Stimulated activated CD4-positive, alpha-beta T cell treated with anti-CD3 and anti-CD28 coated beads, Interleukin-4, amount 100 ng/mL, for 1 hour (primary cell): ENCODE results near the gene MT1X.
"Not testable (repeated sequence)": the region's sequence is repeated elsewhere in the genome, so short reads cannot be mapped to it uniquely, and the experiment has no call there.

Experiments used
- DNase-seq: peaks from one replicate; pipeline ENCODE4 v3.0.0-alpha.2; 2020

The MT1X gene

DNA sequence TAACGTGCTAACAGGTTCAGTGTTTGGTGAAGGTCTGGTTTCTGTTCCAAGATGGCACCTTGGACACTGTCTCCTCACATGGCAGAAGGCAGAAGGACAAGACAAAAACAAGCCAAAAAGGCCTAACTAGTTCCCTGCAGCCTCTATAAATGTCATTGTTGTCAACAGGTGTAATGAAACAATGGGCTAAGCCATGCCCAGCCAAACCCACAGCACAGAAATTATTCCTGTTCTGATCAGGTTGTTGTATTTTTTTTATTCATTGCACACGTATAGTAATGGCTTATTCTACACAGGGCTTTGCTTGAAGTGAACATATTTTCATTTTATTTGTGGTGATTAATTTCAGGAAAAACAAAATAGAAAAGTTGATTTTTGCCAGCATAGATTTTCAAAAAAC is 31.5 kb downstream of the MT1X start:
- no peak for DNase-seq

DNA sequence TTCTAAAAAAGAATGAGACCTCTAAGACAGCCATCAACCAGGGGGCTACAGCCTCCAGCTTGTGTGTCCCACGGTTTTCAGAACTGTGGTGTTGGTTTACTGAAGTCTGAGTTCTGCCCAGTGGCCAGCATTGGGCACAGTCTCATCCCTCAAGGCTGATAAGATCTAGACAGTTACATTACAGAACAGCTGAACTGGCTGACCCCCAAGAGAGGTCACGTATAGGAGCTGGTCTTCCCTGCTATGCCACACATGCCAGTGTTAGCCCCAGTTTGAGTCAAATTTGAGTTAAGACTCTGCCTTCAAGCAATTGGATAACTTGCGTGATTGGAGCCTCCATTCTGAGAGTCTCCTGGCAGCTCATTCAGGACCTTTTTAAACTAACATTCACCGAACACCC is 32.9 kb downstream of the MT1X start:
- DNase-seq: no peak

DNA sequence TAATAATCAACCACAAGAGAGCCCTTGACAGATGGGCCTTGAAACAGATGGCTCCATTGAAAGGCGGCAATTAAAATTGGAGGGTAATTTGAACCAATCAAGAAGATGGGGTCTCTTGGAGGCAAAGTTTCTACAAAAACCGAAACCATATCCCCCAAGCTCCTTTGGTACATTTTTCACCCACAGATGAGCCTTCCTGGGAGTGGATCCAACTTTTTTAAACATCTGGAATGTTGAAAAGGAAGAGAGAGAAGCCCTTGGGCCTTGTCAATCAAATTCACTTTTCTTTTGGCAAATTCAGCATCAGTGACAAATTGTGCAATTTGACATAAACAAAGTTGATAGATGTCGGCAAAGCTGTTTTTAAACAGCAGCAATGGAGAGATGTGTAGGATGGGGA is 34.5 kb downstream of the MT1X start:
- DNase-seq: no peak

DNA sequence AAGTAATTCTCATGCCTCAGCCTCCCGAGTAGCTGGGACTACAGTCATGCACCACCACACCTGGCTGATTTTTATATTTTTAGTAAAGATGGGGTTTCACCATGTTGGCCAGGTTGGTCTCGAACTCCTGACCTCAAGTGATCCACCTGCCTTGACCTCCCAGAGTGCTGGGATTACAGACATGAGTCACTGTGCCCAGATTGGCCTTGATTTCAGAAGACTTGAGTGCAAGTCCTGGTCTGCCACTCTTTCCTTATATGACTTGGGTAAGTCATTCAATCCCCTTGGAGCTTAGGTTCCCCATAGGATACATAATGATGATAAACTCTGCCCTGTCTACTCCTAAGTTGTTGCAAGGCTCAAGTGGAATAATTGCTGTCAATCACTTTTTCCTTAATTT is 35.3 kb downstream of the MT1X start:
- DNase-seq: not testable (repeated sequence)

DNA sequence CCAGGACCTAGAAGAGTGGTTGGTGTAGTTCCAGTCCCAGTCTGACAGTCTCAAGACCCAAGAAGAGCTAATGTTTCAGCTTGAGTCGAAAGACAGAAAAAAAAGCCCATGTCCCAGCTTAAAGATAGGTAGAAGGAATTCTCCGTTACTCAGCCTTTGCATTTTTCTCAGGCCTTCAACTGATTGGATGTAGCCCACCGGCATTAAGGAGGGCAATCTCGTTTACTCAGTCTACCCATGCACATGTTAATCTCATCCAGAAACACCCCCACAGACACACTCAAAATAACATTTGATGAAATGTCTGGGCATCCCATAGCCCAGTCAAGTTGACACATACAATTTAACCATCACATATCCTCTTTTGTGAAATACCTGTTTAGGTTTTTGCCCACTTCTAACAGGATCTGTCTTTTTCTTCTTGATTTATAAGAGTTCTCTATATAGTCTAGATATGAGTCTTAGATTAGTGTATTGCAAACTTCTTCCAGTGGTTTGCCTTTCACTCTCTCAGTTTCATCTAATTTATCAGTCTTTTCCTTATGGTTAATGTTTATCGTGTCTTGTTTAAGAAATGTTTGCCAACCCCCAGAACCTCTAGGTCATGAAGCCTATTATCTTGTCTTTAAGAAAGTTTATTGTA is 40.1 kb downstream of the MT1X start:
- DNase-seq: no peak

DNA sequence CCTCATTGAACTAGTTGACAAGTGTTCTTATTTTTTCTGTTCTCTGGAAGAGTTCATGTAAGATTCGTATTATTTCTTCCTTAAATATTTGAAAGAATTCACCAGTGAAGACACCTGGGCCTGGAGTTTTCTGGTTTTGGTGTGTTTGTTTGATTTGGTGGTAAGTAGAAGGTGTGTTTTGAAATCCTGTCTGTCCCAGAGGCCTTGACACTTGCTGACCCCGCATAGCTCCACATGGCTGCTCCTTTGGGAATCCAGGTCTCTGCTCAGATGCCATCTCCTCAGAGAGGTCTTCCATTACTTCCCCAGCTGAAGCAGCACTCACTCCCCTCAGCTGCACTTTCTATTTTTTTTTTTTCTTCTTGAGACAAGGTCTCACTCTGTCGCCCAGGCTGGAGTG is 41.9 kb downstream of the MT1X start:
- no peak for DNase-seq

DNA sequence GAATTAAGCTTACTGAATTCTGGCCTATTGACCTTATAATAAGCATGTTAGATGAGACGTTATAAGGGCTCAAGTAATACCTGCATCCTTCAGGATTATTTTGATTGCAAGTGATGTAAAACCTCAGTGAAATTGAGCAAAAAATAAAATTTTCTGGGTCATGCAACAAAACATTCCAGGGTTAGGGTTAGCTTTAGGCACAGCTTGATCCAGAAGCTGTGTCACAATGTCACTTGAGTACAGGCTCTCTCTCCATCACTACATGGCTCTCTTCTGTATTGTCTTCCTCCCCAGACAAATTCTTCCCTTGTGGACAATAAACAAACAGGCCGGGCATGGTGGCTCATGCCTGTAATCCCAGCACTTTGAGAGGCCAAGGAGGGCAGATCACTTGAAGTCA is 44.0 kb downstream of the MT1X start:
- no peak for DNase-seq

DNA sequence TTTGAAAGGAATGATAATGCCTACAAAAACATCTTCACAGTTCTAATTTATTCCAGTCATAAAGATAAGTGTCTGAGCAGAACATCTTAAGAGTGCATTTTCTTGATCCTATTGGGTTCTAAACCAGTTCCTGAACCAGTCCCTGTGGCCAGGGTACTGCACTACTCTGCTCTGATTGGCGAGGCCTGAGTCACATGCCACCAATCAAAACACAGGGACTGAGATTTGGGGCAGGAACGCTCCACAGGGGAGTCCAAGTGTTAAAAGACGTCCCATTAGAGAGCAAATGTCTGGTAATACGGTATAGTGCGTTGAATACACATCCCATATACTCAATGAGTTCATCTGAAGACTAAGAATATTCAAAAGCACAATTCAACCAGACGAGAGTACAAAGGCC is 44.7 kb downstream of the MT1X start:
- no peak for DNase-seq

DNA sequence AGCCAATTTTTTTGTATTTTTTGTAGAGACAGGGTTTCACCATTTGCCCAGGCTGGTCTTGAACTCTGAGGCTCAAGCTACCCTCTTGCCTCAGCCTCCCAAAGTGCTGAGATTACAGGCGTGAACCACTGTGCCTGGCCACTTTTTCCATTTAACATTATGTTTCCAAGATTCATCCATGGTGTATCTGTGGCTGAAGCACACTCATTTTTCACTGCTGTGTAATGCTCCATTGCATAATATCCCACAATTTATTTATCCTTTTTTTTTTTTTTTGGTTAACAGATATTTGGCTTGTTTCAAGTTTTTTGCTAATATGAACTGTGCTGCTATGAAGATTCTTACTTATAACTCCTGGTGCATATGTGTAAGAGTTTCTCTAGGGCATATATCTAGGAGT is 45.8 kb downstream of the MT1X start:
- DNase-seq: no peak

DNA sequence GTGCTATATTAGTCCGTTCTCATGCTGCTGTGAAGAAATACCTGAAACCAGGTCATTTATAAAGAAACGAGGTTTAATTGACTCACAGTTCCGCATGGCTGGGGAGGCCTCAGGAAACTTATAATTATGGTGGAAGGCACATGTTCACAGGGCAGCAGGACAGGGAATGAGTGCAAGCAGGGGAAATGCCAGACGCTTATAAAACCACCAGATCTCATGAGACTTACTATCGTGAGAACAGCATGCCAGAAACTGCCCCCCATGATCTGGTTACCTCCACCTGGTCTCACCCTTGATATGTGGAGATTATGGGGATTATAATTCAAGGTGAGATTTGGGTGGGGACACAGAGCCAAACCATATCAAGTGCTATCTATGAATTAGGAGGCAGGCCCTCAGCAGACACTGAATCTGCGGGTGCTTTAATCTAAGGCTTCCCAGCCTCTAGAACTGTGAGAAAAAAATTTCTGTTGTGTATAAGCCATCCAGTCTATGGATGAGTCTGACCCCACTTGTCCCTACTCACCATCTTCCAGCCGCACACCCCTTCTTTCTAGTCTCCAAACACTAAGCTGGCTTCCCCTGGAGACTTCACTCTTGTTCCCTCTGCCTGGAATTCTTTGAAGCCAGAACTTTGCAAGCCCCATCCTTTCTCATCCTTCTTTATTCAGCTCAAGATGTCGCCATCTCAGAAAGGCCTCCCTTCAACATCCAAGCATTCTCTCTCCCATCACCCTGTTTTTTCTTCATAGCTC is 46.9 kb downstream of the MT1X start:
- no peak for DNase-seq

DNA sequence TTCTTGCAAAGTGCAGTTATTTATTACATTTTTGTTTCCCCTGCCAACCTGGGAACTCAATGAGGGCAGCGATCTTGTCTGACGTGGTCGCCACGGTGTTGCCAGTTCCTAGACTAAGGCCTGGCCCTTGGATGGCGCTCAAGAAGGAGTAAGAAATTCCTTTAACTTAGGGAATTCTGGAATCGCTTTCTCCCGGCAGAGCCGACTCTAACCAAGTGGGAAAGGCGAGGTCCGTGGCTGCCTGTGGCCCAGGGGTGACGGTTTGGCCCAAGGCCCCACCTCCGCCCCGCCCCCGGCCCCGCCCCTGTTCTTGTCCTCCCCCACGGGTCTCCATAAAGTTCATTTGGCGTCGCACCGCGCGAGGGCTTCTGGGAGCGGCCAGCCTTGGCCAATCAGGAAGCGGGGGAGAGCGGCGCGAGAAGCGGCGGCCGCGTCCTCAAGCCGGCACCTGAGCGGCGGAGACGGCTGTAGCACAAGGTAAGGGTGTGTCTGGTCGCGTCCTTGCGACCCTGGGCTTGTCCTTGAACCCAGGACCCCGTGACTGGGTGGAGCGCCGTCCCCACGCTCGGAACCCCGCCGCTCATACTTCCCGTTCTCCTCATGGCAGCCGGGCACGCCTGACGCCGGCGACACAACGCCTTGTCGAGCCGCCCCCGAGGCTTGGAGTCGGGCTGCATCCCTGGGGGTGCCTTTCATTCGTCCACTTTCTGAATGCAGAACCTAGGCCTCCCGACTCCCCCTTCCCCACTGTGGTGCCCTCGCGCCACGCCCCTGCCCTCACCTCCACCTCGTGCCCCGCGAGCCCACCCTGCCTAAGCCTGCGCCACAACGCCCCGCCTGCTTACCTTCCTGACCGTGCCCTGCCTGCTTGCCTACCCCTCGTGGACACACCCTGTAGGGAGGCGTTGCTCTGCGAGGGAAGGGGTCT is 47.7 kb downstream of the MT1X start, which contains the start of gene NUP93:
NUP93 (plus strand) TSS at position 395 of the 928 bp plus-strand sequence. CDS start 18,119 bp downstream, outside the sequence.
- DNase-seq: peak; percentile 89

DNA sequence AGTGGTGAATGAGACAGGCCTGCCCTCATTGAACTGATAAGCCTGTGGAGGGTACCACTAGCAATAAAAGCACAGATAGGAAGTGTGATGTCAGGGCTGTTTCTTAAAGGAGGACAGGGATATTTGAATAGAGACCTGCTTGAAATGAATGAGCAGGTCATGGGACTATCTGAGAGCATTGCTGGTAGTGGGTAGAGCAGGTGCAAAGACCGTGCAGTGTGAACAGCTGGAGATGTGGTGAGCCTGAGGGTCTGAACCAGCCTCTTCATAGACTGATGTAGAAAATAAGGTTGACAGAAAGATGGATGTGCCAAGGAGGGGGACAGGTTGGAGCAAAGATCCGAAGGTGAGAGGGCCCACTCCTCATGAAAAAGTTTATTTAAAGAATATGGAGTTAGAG is 50.1 kb downstream of the MT1X start:
- no peak for DNase-seq

DNA sequence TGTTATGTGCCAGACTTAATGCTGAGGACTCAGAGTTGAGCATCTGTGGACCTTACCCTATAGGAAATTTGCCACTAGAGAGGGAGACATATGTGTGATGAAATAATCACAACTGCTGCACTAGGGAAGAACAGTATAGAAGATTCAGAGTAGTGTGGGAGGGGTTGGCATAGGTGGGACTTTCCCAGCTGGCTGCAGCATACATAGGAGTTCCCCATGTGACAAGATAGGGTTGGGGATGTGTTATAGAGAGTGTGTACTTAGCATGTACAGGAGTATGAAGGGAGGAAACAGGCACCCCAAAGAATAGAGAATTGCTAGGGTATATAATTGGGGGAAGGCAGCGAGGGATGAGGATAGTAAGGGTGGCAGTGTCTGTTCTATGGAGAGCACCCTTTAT is 50.6 kb downstream of the MT1X start:
- peak; percentile 26 for DNase-seq
